Endothelial cell of umbilical vein (primary cell): ENCODE measurements around the gene CRYGN. TPM values are rescaled to one million over a fixed set of nuclear protein-coding genes. Genes with fewer than 3 reads are reported as not detected.

Experiments used
- BruUV-seq: library from RNA; stranded (reverse); fragments of 400-500 nt; replicated peaks from 2 replicates; lab custom pipeline; 2021; lab: Mats Ljungman, UMichigan
- CTCF ChIA-PET: fragments of 300-600, 350-600 bp; sonication (Branson Sonifier 250); formaldehyde crosslinking; loops from one replicate; lab custom pipeline; 2021; ENCODE audit warnings: antibody characterized with exemption, inconsistent platforms; lab: Charles Lee
- POLR2A ChIA-PET: fragments of 300-600, 350-600 bp; sonication (Branson Sonifier 250); formaldehyde crosslinking; loops from one replicate; lab custom pipeline; 2021; ENCODE audit warnings: antibody characterized with exemption, inconsistent platforms; lab: Charles Lee
- DNase-seq: peaks from one replicate; pipeline ENCODE4 v3.0.0-alpha.2; 2011; ENCODE audit warnings: low read depth, low spot score
- FAIRE-seq: peaks from 2 replicates; lab custom pipeline; 2011; peaks lifted over from hg19 to GRCh38; lab: Jason Lieb, UNC
- H2AFZ ChIP-seq: 2 replicates; pipeline ENCODE4 v1.6.0; 2012; ENCODE audit warnings: low read depth, low read length, control low read depth, inconsistent platforms
- H3K27ac ChIP-seq: 2 replicates; pipeline ENCODE4 v1.5.1; 2011; ENCODE audit warnings: low read depth, mild to moderate bottlenecking, control low read depth, low read length, moderate library complexity; ENCODE audit not compliant: insufficient read depth
- H3K27me3 ChIP-seq, 2 experiments: 2 replicates each; pipeline versions ENCODE4 v1.6.0 to v1.6.1; 2011; ENCODE audit warnings: low read length in 2 of 2, mixed read lengths in 1 of 2; ENCODE audit not compliant: control insufficient read depth in 2 of 2, insufficient read depth in 2 of 2
- H3K36me3 ChIP-seq, 2 experiments: 2 replicates in 1 of 2; 3 replicates in 1 of 2; pipeline ENCODE4 v1.5.1; 2011; ENCODE audit warnings: low read length in 2 of 2, mild to moderate bottlenecking in 1 of 2, moderate library complexity in 1 of 2; ENCODE audit not compliant: control insufficient read depth in 2 of 2, insufficient read depth in 2 of 2; ENCODE audit errors: extremely low read depth in 1 of 2
- H3K4me1 ChIP-seq: 3 replicates; pipeline ENCODE4 v1.5.1; 2011; ENCODE audit warnings: mild to moderate bottlenecking, low read length; ENCODE audit not compliant: control insufficient read depth, insufficient read depth; ENCODE audit errors: extremely low read depth
- H3K4me2 ChIP-seq: 2 replicates; pipeline ENCODE4 v1.6.1; 2011; ENCODE audit warnings: low read length, control low read depth, mixed read lengths; ENCODE audit not compliant: insufficient read depth
- H3K4me3 ChIP-seq, 3 experiments: fragments of 200-600 bp in 1 of 3; sonication (generic), shearing (Covaris generic) in 1 of 3; replicated peaks in 1 of 3; 2 replicates each; pipeline ENCODE4 v1.5.1; 2011 to 2016; ENCODE audit warnings: control low read depth in 3 of 3, low read length in 3 of 3, mild to moderate bottlenecking in 2 of 3, inconsistent platforms in 1 of 3, low read depth in 1 of 3, moderate library complexity in 1 of 3; ENCODE audit not compliant: insufficient read depth in 1 of 3
- H3K79me2 ChIP-seq: 2 replicates; pipeline ENCODE4 v1.6.0; 2012; ENCODE audit warnings: low read length, inconsistent platforms; ENCODE audit not compliant: control insufficient read depth, insufficient read depth
- H3K9ac ChIP-seq: replicated peaks from 2 replicates; pipeline ENCODE3; 2011; ENCODE audit warnings: low read length, control low read depth; ENCODE audit not compliant: insufficient read depth; ENCODE audit errors: extremely low read depth
- H3K9me1 ChIP-seq: replicated peaks from 3 replicates; pipeline ENCODE4 v1.6.0; 2011; ENCODE audit warnings: mild to moderate bottlenecking, low read length; ENCODE audit not compliant: control insufficient read depth, insufficient read depth; ENCODE audit errors: extremely low read depth
- H3K9me3 ChIP-seq: replicated peaks from 2 replicates; pipeline ENCODE4 v1.5.1; 2012; ENCODE audit warnings: low read length, inconsistent platforms; ENCODE audit not compliant: control insufficient read depth, insufficient read depth
- H4K20me1 ChIP-seq: replicated peaks from 2 replicates; pipeline ENCODE3; 2011; ENCODE audit warnings: mild to moderate bottlenecking, low read length; ENCODE audit not compliant: control insufficient read depth, insufficient read depth; ENCODE audit errors: extremely low read depth
- EZH2 ChIP-seq: IDR thresholded peaks from 2 replicates; pipeline ENCODE4 v1.6.1; 2012; ENCODE audit warnings: borderline replicate concordance, low read depth, mild to moderate bottlenecking, moderate library complexity, low read length, inconsistent platforms; ENCODE audit not compliant: severe bottlenecking
- FOS ChIP-seq: IDR thresholded peaks from 2 replicates; pipeline ENCODE4 v1.6.1; 2011; ENCODE audit warnings: mild to moderate bottlenecking, low read length, moderate library complexity, borderline replicate concordance; ENCODE audit not compliant: insufficient read depth
- GATA2 ChIP-seq: IDR thresholded peaks from 2 replicates; pipeline ENCODE4 v1.7.0; 2011; ENCODE audit warnings: low read depth, mild to moderate bottlenecking, moderate library complexity, mixed read lengths, low read length; ENCODE audit not compliant: insufficient read length, insufficient read depth
- JUN ChIP-seq: IDR thresholded peaks from 2 replicates; pipeline ENCODE4 v1.6.1; 2011; ENCODE audit warnings: borderline replicate concordance, low read depth; ENCODE audit not compliant: insufficient read length, insufficient read depth
- MYC ChIP-seq: IDR thresholded peaks from one replicate; pipeline ENCODE4 v1.6.1; 2011; ENCODE audit warnings: mild to moderate bottlenecking, low read depth, low read length
- POLR2A ChIP-seq: IDR thresholded peaks from 2 replicates; pipeline ENCODE4 v1.6.1; 2012; ENCODE audit warnings: low read depth, mild to moderate bottlenecking, control low read depth, low read length
- POLR2AphosphoS5 ChIP-seq: IDR thresholded peaks from 2 replicates; pipeline ENCODE4 v1.6.1; 2012; ENCODE audit warnings: low read depth, mild to moderate bottlenecking, control low read depth, low read length, moderate library complexity; ENCODE audit not compliant: insufficient read depth
- dilution Hi-C: fragments of 300-500 bp; cut with MboI; formaldehyde crosslinking; loops from one replicate; pipeline ENCODE4 v1.15.0; 2019; ENCODE audit warnings: low sequenced_read_pairs; ENCODE audit not compliant: extremely low pct_ligation_motif_present
- intact Hi-C: fragments of 100-400 bp; cut with micrococcal nuclease; formaldehyde crosslinking; loops from one replicate; pipeline ENCODE4 v1.10.0; 2022
- polyA plus RNA-seq, 4 experiments: library from polyadenylated mRNA; depleted of rRNA in 3 of 4; stranded (reverse) in 3 of 4; unstranded in 1 of 4; fragments of >200 nt; gene quantifications; 2 replicates each; pipeline versions ENCODE4 v1.2.1 to v1.2.3, GENCODE V29; 2011 to 2012; ENCODE audit warnings: missing spikeins in 1 of 4
- total RNA-seq: library from RNA; stranded (reverse); gene quantifications from 2 replicates; pipeline ENCODE4 v1.2.3, GENCODE V29; 2021
- TF ChIP-seq, protein P1 (sequence below), 2 donors: IDR thresholded peaks; 1 replicate in 1 of 2; 2 replicates in 1 of 2; pipeline ENCODE4 v1.5.1; 2011; ENCODE audit warnings: low read length in 2 of 2, mild to moderate bottlenecking in 2 of 2, moderate library complexity in 2 of 2, control low read depth in 1 of 2, inconsistent platforms in 1 of 2, low read depth in 1 of 2; ENCODE audit not compliant: insufficient read depth in 1 of 2; ENCODE audit errors: extremely low read depth in 1 of 2
- TF ChIP-seq, protein P2 (sequence below): IDR thresholded peaks from 2 replicates; pipeline ENCODE4 v1.6.1; 2011; ENCODE audit not compliant: insufficient read depth, insufficient read length

CRYGN gene
- total and polyA plus RNA-seq, 2 donors (not counting 3 experiments of a cell fraction or from before 2014, with no cell fraction given), result not detected

DNA sequence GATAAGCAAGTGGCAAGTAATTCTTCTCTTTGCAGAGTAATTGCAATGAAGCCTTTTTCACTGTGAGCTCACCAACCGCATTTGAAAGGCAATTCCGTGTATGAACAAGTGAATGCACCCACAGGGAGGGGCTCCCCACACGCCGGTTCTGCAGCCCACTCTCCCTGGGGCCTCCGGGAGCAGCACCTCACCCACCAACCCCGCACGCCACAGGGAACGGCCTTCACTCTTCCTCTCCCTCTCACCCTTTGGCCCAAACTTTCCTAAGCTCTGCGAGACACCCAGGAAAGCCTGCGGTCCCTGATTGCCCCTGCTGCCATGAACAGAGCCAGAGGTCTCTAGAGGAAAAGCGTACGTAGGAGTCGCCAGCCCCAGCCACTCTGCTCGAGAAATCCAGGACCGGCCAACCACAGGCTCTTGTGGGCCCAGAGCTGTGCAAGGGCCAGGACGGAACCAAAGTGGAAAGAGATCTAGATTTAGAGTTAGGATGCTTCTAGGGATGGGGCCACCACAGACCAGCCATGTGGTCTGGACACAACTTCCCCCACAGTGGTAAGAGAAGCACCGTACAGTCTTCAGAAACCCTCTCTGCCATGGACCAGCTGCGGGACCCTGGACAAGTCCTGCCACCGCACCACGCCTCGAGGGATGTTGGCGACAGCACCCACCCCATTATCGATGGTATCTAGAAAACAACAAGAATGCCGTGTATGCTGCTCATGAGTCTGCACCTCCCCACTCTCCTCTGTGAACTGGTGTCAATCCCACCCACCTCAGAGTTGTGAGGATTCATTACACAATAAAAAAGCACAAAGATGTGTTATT lies 33.7 kb downstream of the CRYGN start:
- Histone ChIP-seq H3K4me3 (no peak overlapping the region), H3K4me2 (no peak overlapping the region), H3K4me1 (no peaks in the 10 kb centered on the region), H3K27me3 (peaks cover 24 to 29% of the 10 kb centered on the region in 2 experiments), H3K79me2 (no peaks in the 10 kb centered on the region), H3K36me3 (no peaks in the 10 kb centered on the region), H3K9me1 (no peaks in the 10 kb centered on the region), H3K27ac (no peak overlapping the region), H3K9me3 (no peaks in the 10 kb centered on the region), H2AFZ (no peak overlapping the region), H4K20me1 (no peaks in the 10 kb centered on the region), H3K9ac (no peak overlapping the region)
- FAIRE-seq (no peak), DNase-seq (no peak)
- BruUV-seq, result no TSS peak
- dilution Hi-C loops (no loop called here), intact Hi-C loops (no loop called here)
- TF ChIP-seq, protein P1, sequence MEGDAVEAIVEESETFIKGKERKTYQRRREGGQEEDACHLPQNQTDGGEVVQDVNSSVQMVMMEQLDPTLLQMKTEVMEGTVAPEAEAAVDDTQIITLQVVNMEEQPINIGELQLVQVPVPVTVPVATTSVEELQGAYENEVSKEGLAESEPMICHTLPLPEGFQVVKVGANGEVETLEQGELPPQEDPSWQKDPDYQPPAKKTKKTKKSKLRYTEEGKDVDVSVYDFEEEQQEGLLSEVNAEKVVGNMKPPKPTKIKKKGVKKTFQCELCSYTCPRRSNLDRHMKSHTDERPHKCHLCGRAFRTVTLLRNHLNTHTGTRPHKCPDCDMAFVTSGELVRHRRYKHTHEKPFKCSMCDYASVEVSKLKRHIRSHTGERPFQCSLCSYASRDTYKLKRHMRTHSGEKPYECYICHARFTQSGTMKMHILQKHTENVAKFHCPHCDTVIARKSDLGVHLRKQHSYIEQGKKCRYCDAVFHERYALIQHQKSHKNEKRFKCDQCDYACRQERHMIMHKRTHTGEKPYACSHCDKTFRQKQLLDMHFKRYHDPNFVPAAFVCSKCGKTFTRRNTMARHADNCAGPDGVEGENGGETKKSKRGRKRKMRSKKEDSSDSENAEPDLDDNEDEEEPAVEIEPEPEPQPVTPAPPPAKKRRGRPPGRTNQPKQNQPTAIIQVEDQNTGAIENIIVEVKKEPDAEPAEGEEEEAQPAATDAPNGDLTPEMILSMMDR (IDR thresholded peaks at IDR 0.05; ENCODE audit: extremely low read depth in 1 of 2, insufficient read depth in 1 of 2, low read depth in 1 of 2, low read length in 2 of 2), result no peak
- TF ChIP-seq POLR2A (no peak), JUN (no peak), POLR2AphosphoS5 (no peak), EZH2 (no peak), GATA2 (no peak), MYC (no peak), FOS (no peak)
- TF ChIP-seq, protein P2, sequence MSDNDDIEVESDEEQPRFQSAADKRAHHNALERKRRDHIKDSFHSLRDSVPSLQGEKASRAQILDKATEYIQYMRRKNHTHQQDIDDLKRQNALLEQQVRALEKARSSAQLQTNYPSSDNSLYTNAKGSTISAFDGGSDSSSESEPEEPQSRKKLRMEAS, result no peak
- ChIA-PET POLR2A (no interaction called here), CTCF (interaction anchor here (1.4 kb wide), 2 partner anchors 10 to 43 kb away, joined by 3 to 4 read pairs; no protein-coding TSS in a partner anchor)
